Stimulated activated CD4-positive, alpha-beta T cell treated with anti-CD3 and anti-CD28 coated beads, Interleukin-4, amount 100 ng/mL, for 1 hour (primary cell): ENCODE data around the gene WDR5B.
"Not testable (repeated sequence)": the region's sequence is repeated elsewhere in the genome, so short reads cannot be mapped to it uniquely, and the experiment has no call there.

Experiments used
- DNase-seq: peaks from one replicate; pipeline ENCODE4 v3.0.0-alpha.2; 2020

Gene WDR5B

DNA sequence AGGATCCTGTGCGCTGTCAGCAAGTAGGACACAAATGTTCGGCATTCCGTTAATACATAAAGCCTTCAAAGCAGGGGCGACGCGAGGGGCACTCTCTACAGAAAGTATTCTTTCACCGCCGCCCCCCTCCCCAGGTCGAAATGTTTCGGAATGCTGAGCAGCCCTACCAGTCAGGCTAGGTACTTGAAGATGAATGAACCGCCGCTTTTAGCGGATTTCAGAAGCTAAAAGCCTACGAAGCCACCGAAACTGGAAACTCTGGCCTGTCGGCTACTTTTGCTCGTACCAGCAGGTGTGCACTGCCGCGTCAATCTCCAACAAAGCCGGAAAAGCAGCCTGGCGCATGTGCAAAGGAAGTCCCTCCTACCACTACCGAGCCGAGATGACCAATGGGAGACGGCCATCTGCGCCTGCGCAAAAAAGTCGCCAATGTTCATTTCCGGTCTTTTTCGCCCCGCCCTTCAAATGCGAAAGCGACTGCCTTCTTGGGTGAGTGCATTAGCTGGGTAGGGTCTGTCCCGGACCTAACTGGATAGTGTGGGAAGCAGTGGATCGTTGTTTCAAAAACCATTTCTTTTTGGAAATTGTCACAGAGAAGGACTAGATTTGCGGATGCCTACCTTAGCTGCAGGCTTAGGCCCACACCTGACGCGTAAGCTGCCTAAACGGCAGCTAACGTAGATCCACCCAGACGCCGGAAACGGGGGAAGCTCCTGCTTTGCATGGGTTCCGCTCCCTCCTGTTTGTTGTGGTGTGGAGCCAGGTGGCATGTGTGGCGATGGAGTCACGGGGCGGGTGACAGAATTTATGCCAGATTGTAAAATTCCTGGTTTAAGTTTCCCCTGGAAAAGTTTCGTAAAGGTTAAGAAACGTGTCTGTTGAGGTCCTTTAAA, at the start of gene WDR5B:
Gene WDR5B (minus strand): TSS at position 301 of the 893 bp plus-strand sequence. CDS start 534 bp downstream, outside the sequence.
- DNase-seq: peak; percentile 97

- no peak for DNase-seq
Measured at GRCh38 chr3:122464659-122465058, 48.8 kb upstream of the WDR5B start.

DNA sequence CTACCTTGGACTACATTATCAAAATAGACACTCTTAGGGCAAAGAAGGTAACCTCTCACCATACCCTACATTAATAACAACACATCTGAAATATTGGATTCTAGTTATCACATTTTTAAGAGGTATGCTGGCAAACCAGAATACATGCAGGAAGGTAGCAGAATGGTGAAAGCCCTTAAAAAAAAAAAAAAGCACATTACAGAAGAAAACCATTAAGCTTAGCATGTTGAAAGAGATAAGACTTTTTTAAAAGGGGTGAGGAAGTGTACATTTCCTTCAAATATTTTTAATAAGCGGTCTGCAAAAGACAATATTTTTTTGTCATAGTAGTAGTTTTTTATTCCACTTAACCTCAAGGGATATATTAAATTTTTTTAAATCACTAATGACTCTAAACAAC, 46.5 kb upstream of the WDR5B start:
- DNase-seq: no peak

DNA sequence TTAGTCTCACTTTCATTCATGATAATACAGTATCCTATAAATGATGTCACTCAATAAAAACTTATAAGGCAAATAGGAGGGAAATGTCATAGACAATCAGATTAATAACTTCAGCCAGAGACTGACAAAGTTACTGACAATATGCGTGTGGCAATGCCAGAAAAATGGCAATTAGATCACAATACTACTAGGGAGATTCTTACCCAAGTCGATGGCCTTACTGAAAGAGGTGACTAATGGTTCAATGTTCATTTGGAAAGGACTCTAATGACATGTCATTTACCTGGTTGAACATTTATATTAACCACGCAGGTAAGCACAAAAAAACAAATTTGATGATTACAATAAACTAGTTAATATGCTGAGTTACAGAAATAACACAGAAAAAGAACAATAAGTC, 45.9 kb upstream of the WDR5B start:
- no peak for DNase-seq

DNA sequence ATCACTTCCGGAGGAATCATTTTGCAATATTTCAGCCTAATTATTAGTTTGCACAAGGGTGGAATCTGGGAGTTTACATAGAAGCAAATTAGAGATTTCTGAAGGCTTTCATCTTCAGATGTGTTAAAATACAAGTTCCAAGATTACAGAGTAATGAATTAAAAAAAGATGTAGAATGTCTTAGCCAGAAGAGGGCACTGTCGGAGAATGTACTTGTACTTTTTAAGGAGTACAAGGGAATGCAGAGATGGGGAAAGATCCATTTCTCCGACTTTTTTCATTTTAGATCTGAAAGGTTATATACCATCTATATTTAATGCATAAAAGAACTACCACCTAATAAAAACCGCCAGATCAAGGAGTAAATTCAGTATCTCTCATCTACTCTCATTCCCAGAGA, 43.1 kb upstream of the WDR5B start:
- DNase-seq: no peak

- no peak for DNase-seq
Measured at GRCh38 chr3:122457706-122458105, 41.8 kb upstream of the WDR5B start.

GRCh38 chr3:122456074-122456473, 40.2 kb upstream of the WDR5B start:
- DNase-seq: no peak

DNA sequence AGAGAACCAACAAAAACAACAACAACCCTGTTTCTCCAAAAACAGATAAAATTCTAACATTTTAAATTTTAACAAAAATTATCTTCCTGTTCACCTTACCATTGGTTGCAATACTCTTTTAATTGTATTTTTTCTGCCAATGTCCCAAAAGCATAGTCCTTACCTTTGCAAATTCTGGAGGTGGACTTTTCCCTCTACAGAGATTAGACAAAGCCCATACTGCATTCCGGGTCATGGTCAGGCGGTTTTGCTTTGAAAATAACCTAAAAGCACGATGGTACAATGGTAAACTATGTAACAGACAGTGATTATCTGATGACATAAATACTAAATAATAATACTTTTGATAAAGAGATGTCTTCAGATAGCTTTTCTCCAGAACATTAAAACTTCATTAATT, 35.5 kb upstream of the WDR5B start:
- DNase-seq: no peak

DNA sequence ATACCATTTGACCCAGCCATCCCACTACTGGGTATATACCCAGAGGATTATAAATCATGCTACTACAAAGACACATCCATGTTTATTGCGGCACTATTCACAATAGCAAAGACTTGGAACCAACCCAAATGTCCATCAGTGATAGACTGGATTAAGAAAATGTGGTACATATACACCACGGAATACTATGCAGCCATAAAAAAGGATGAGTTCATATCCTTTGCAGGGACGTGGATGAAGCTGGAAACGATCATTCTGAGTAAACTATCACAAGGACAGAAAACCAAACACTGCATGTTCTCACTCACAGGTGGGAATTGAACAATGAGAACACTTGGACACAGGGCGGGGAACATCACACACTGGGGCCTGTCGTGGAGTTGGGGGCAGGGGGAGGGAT, 32.4 kb upstream of the WDR5B start:
- not testable (repeated sequence) for DNase-seq

- not testable (repeated sequence) for DNase-seq
Measured at GRCh38 chr3:122444491-122444887, 28.6 kb upstream of the WDR5B start.

- DNase-seq: not testable (repeated sequence)
Measured at GRCh38 chr3:122443762-122444490, 28.1 kb upstream of the WDR5B start.

DNA sequence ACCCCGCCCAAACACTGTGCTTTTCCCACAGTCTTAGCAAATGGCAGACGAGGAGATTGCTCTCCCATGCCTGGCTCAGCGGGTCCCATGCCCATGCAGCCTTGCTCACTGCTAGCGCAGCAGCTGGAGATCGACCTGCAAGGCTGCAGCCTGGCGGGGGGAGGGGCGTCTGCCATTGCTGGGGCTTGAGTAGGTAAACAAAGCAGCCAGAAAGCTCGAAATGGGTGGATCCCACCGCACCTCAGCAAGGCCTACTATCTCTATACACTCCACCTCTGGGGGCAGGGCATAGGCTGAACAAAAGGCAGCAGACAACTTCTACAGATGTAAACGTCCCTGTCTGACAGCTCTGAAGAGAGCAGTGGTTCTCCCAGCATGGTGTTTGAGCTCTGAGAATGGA, 27.2 kb upstream of the WDR5B start:
- no peak for DNase-seq

DNA sequence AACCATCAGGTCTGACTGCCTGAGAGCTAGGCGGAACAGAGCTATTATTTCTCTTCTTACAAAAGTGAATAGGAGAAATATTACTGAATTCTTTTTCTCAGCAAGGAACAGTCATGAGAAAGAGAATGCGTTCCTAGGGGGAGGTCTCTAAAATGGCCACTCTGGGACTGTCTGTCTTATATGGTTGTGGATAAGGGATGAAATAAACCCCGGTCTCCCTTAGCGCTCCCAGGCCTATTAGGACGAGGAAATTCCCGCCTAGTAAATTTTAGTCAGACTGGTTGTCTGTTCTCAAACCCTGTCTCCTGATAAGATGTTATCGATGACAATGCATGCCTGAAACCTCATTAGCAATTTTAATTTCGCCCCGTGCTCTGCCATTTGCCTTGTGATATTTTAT, 20.1 kb upstream of the WDR5B start:
- DNase-seq: no peak

GRCh38 chr3:122430371-122430770, 14.5 kb upstream of the WDR5B start:
- no peak for DNase-seq

DNA sequence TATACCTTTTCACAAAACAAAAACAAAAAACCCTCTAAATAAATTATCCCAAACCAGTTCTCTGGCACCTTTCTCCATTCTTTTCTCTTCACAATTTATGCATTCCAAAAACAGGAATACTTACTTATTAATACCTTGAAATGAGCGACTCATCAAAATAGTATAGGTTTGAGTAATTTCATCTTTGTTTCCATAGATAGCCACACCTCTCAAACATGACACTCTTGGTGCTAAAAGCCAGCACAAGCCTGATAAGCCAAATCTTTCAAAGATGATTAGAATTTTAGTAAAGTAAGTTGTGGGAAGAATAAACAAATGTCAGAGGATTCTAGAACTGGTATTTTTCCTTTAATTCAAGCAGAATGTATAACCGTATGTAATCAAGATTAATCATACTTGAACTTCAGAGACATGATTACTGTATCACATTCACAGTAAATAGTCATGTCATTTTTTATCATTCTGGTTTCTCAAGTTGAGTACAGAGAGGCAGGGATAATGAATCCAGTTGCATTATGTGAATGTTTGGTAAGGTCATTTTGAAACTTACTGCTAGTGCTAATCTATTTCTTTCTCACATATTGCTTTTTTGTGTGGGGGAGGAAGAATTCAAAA, 12.1 kb upstream of the WDR5B start:
- no peak for DNase-seq

- DNase-seq: no peak
Measured at GRCh38 chr3:122421836-122422235, 6.0 kb upstream of the WDR5B start.

DNA sequence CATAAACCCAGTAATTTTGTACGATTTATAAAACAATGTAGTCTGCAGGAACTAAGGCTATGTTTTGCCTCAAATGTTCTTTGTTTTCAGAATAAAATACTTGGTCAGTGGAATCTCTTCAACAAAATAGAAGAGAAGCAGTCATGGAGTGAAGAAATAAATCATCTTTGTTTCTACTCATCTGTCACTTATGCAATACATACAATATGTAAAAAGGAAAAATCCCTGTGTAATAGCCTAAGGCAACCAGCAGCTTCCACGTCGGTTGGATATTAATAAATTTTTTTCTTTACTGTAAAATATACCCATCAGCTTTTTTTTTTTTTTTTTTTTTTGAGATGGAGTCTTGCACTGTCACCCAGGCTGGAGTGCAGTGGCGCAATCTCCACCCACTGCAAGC, 5.2 kb upstream of the WDR5B start:
- no peak for DNase-seq

DNA sequence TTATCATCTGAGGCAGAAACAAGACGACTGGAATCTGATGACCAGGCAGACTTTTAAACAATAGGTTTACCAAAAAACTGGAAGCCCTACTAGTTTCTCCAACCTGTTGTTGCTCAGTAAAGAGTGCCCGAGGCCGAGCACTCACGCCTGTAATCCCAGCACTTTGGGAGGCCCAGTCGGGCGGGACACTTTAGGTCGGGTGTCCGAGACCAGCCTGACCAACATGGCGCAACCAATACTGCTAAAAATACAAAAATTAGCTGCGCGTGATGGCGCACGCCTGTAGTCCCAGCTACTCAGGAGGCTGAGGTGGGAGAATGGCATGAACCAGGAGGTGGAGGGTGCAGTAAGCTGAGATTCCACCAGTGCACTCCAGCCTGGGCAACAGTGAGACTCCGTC, 1.1 kb upstream of the WDR5B start:
- DNase-seq: no peak

- peak; percentile 15 for DNase-seq
Measured at GRCh38 chr3:122415104-122415744, 638 bp downstream of the WDR5B start.

DNA sequence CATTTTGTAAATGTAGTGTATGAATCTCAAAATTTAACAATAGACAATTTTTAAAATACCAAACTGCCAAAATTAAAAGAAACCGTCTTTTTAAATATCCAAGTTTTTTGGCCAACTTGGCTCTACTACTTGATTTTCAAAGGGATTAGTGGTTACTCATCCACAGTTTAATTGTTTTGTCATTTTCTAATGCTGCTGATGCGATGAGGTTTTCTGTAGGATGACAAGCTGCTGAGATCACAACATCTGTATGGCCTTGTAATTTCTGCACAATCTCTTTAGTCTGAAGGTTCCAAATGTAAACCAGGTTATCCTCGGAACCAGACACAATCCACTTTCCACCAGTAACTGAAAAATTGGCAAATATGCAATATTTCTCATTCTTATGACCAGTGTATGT, 1.5 kb downstream of the WDR5B start:
- no peak for DNase-seq

DNA sequence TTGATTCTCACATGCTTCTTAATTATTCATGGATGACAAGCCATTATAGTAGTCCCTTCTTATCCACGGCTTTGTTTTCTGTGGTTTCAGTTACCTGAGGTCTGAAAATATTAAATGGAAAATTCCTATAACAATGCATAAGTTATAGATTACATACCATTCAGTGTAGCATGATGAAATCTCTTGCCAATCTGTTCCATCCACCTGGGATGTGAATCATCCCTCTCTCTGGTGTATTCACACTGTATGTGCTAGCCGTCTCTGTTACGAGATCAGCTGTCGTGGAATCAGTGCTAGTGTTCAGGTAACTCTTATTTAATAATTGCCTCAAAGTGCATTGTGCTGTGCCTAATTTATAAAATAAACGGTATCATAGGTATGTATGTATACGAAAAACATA, 5.2 kb downstream of the WDR5B start:
- DNase-seq: no peak

- DNase-seq: no peak
Measured at GRCh38 chr3:122410111-122410510, 5.8 kb downstream of the WDR5B start.

DNA sequence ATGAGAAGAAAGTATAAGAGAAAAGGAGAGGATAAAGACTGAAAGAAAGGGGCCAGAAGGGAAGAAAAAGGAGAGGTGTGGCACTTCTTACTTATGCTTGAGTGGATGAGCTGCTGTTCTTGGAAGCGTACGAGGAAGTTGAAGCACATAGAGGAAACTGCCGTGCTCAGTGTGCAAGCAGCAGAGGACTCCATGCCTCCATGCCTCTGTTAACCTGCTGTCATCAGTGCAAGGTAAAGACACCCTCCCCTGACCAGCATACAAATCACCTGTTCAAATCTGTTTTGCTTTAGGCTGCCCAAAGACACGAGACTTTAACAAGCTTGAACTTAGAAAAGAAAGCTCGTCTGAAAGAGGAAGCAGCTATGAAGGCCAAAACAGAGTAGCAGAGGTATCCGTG, 6.4 kb downstream of the WDR5B start:
- no peak for DNase-seq
